Keratinocyte (primary cell): ENCODE measurements around the gene STIP1.

ENCODE experiments used
- CTCF ChIP-seq, 3 experiments: IDR thresholded peaks in 1 of 3; conservative IDR thresholded peaks in 1 of 3; optimal IDR thresholded peaks in 1 of 3; 2 replicates in 2 of 3; 3 replicates in 1 of 3; pipeline versions ENCODE3 to v1.5.1; 2011; ENCODE audit warnings: low read length in 3 of 3, mild to moderate bottlenecking in 3 of 3, moderate library complexity in 2 of 3, control low read depth in 1 of 3, inconsistent platforms in 1 of 3; ENCODE audit not compliant: insufficient read depth in 2 of 3; ENCODE audit errors: extremely low read depth in 1 of 3
- EZH2 ChIP-seq: IDR thresholded peaks from one replicate; pipeline ENCODE4 v1.6.1; 2012; ENCODE audit warnings: inconsistent platforms, mild to moderate bottlenecking, low read length, moderate library complexity

- TF ChIP-seq CTCF (optimal IDR thresholded peaks at IDR 0.05 in 1 of 3, IDR thresholded peaks at IDR 0.05 in 1 of 3, conservative IDR thresholded peaks at IDR 0.05 in 1 of 3; ENCODE audit: extremely low read depth in 1 of 3, insufficient read depth in 2 of 3, low read length in 3 of 3) (no peak), EZH2 (no peak)
These were observed 12.5 kb downstream of the STIP1 start for GRCh38 chr11:64198511-64198910.
